ENCODE data around the gene NNAT.

The NNAT gene

DNA sequence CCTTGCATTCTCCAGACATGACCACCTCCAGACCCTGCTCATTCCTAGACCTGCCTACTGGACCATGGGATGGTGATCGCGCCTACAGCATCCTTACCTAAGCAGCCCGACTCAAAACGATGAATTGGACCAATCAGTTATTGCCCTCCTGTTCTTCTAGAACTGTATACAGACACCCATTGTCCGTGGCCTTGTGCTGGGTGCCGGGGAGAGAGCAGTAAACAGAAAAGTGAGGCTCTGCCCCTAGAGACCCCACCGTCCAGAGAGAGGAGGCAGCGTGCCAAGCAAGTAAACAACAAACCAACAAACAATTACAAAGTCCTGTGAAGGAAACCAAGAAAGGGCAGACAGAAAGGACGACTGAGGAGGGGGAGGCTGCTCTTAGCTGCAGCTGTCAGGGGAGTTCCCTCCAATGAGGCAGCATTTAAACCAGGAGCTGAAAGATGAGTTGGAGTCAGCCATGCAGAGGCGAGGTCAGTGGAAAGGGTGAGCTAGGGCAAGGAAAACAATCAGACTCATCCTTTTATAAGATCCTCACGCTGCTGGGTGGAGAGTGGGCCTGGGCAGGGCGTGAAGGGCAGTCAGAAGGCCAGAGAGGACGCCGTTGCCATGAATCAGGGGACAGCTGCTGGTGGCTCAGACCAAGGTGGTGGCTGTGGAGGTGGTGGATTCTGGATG lies 44.2 kb downstream of the NNAT start:
- no peak for DNase-seq (ENCODE audit: low read depth in 2 of 3, low spot score in 2 of 3)

GRCh38 chr20:37566590-37567330 lies 45.7 kb downstream of the NNAT start:
- DNase-seq (ENCODE audit: low read depth in 2 of 3, low spot score in 2 of 3), result no peak

- DNase-seq (ENCODE audit: low read depth in 2 of 3, low spot score in 2 of 3), result no peak
These were observed 46.2 kb downstream of the NNAT start for GRCh38 chr20:37567331-37567665.

- DNase-seq (ENCODE audit: low read depth in 2 of 3, low spot score in 2 of 3), result no peak
These were observed 46.9 kb downstream of the NNAT start for GRCh38 chr20:37567671-37568588.

- no peak for DNase-seq (ENCODE audit: low read depth in 2 of 3, low spot score in 2 of 3)
These were observed 49.4 kb downstream of the NNAT start for GRCh38 chr20:37570419-37570818.

- DNase-seq (ENCODE audit: low read depth in 2 of 3, low spot score in 2 of 3), result no peak
These were observed 50.0 kb downstream of the NNAT start for GRCh38 chr20:37571033-37571432.
